HepG2 (cell line): ENCODE data around the gene BMP8B. TPM values are rescaled to one million over a fixed set of nuclear protein-coding genes. Genes with fewer than 3 reads are reported as not detected.

Experiments used
- ATAC-seq: fragments of 200-7000 bp; cut with Tn5 transposase; 3 replicates; pipeline ENCODE4 v1.9.1; 2020; ENCODE audit warnings: mild to moderate bottlenecking, moderate library complexity
- BruUV-seq: library from RNA; stranded (reverse); fragments of 400-500 nt; replicated peaks from 2 replicates; lab custom pipeline; 2021; lab: Mats Ljungman, UMichigan
- CTCF ChIA-PET: fragments of 300-600 bp; formaldehyde crosslinking; extraction: SDS; loops from one replicate; lab custom pipeline; 2021; ENCODE audit warnings: low total read pairs, inconsistent platforms, low intra/inter-chr PET ratio; lab: Yijun Ruan, JAX
- POLR2A ChIA-PET: fragments of 350-600 bp; sonication (Branson Sonifier 250); formaldehyde crosslinking; loops from one replicate; lab custom pipeline; 2020; ENCODE audit warnings: antibody characterized with exemption, inconsistent platforms; lab: Yijun Ruan, JAX
- DNase-seq: peaks from one replicate; pipeline ENCODE4 v3.0.0-alpha.2; 2015; ENCODE audit warnings: low spot score
- FAIRE-seq: peaks from 3 replicates; lab custom pipeline; 2011; peaks lifted over from hg19 to GRCh38; lab: Jason Lieb, UNC
- H2AFZ ChIP-seq: one replicate; pipeline ENCODE4 v1.6.1; 2011; ENCODE audit warnings: low read length, inconsistent platforms
- H3K27ac ChIP-seq: fragments of 300-600 bp; 3 replicates; pipeline ENCODE4 v1.8.0; 2011; ENCODE audit warnings: mixed run types, mild to moderate bottlenecking, mixed read lengths, low read length, inconsistent platforms; ENCODE audit not compliant: insufficient read depth; ENCODE audit errors: extremely low read length
- H3K27me3 ChIP-seq, 2 experiments: fragments of 200-600 bp in 1 of 2; 2 replicates in 1 of 2; 3 replicates in 1 of 2; pipeline versions ENCODE4 v1.6.0 to v1.8.0; 2011; ENCODE audit warnings: low read length in 2 of 2, mild to moderate bottlenecking in 2 of 2, moderate library complexity in 2 of 2, inconsistent platforms in 1 of 2; ENCODE audit not compliant: insufficient read depth in 2 of 2, control insufficient read depth in 1 of 2
- H3K36me3 ChIP-seq, 2 experiments: fragments of 200-600 bp in 1 of 2; replicated peaks in 1 of 2; 2 replicates in 1 of 2; 3 replicates in 1 of 2; pipeline versions ENCODE4 v1.5.1 to v1.8.0; 2011; ENCODE audit warnings: low read length in 2 of 2, inconsistent platforms in 1 of 2; ENCODE audit not compliant: insufficient read depth in 2 of 2, control insufficient read depth in 1 of 2
- H3K4me1 ChIP-seq: 2 replicates; pipeline ENCODE4 v1.5.1; 2012; ENCODE audit warnings: low read length, inconsistent platforms; ENCODE audit not compliant: insufficient read depth
- H3K4me2 ChIP-seq: 2 replicates; pipeline ENCODE4 v1.6.0; 2011; ENCODE audit warnings: low read depth, low read length, inconsistent platforms
- H3K4me3 ChIP-seq, 3 experiments: fragments of 200-600 bp in 1 of 3; sonication (generic), shearing (Covaris generic) in 1 of 3; replicated peaks in 1 of 3; 2 replicates each; pipeline ENCODE4 v1.5.1; 2011 to 2016; ENCODE audit warnings: low read length in 3 of 3, inconsistent platforms in 2 of 3, low read depth in 2 of 3, mild to moderate bottlenecking in 2 of 3, control low read depth in 1 of 3, mixed read lengths in 1 of 3; ENCODE audit not compliant: insufficient read depth in 1 of 3
- H3K79me2 ChIP-seq: one replicate; pipeline ENCODE4 v1.6.1; 2011; ENCODE audit warnings: low read length, inconsistent platforms; ENCODE audit not compliant: insufficient read depth
- H3K9ac ChIP-seq: 2 replicates; pipeline ENCODE4 v1.6.0; 2011; ENCODE audit warnings: mild to moderate bottlenecking, low read depth, low read length, inconsistent platforms; ENCODE audit not compliant: insufficient read depth
- H3K9me3 ChIP-seq: 2 replicates; pipeline ENCODE4 v1.5.1; 2012; ENCODE audit warnings: mild to moderate bottlenecking, low read length
- H4K20me1 ChIP-seq: 2 replicates; pipeline ENCODE4 v1.6.0; 2011; ENCODE audit warnings: inconsistent platforms, mild to moderate bottlenecking, low read length, moderate library complexity; ENCODE audit not compliant: insufficient read depth
- HNF1B ChIP-seq: sonication (generic); formaldehyde crosslinking; IDR thresholded peaks from 2 replicates; pipeline ENCODE4 v1.5.1; 2020; ENCODE audit warnings: mild to moderate bottlenecking, moderate library complexity, missing genetic modification reagents
- HNRNPK ChIP-seq: fragments of 200-400 bp; formaldehyde crosslinking; IDR thresholded peaks from 2 replicates; pipeline ENCODE4 v1.6.1; 2018; ENCODE audit warnings: low read length, low read depth, moderate library complexity, mild to moderate bottlenecking; ENCODE audit not compliant: poor library complexity, severe bottlenecking
- NCOA1 ChIP-seq: sonication (generic); formaldehyde crosslinking; IDR thresholded peaks from 2 replicates; pipeline ENCODE4 v1.9.0; 2021; ENCODE audit warnings: missing genetic modification reagents
- NFE2L2 ChIP-seq: fragments of 150-350 bp; IDR thresholded peaks from 2 replicates; pipeline ENCODE4 v1.6.1; 2014; ENCODE audit warnings: low read length
- NFYC ChIP-seq: IDR thresholded peaks from 2 replicates; pipeline ENCODE4 v1.6.1; 2016; ENCODE audit warnings: missing genetic modification reagents, missing compliant biosample characterization
- RELA ChIP-seq: sonication (generic); formaldehyde crosslinking; IDR thresholded peaks from 2 replicates; pipeline ENCODE4 v1.4.0; 2020; ENCODE audit warnings: missing genetic modification reagents
- ZNF234 ChIP-seq: sonication (generic); formaldehyde crosslinking; conservative IDR thresholded peaks from 2 replicates; pipeline ENCODE4 v1.5.1; 2020; ENCODE audit warnings: mild to moderate bottlenecking, missing genetic modification reagents
- WGBS: methylation state at CpG from one replicate; pipeline ENCODE4 v1.1.6; 2017; ENCODE audit warnings: low lambda C conversion rate; 5-methylcytosine and 5-hydroxymethylcytosine counted together
- in situ Hi-C: cut with HindIII; loops from 2 replicates; pipeline ENCODE4 v1.10.0; 2017; ENCODE audit warnings: low pct_unique_long_range_greater_than_20kb; ENCODE audit not compliant: extremely low pct_ligation_motif_present
- intact Hi-C: fragments of 100-400 bp; cut with micrococcal nuclease; formaldehyde crosslinking; loops from one replicate; pipeline ENCODE4 v1.10.0; 2022; ENCODE audit not compliant: unreplicated experiment
- polyA plus RNA-seq, 8 experiments: library from polyadenylated mRNA; depleted of rRNA in 3 of 8; stranded (reverse) in 7 of 8; unstranded in 1 of 8; fragments of >200 nt; fragmentation: Illumina TruSeq in 4 of 8; extraction: Trizol in 4 of 8; gene quantifications; 2 replicates each; pipeline versions ENCODE4 v1.2.1 to v1.2.3, GENCODE V29; 2011 to 2016; ENCODE audit warnings: low read depth in 4 of 8, missing spikeins in 1 of 8, mixed read lengths in 1 of 8; ENCODE audit not compliant: insufficient read depth in 1 of 8
- small RNA-seq, 3 experiments: library from RNA; depleted of rRNA; stranded (forward); fragments of <200 nt; gene quantifications; one replicate each; pipeline ENCODE3, GENCODE V24; 2012; ENCODE audit warnings: low read depth in 2 of 3, low replicate concordance in 1 of 3; ENCODE audit not compliant: insufficient read length in 3 of 3, insufficient read depth in 2 of 3
- total RNA-seq, 5 experiments: library from RNA; depleted of rRNA; stranded (reverse); fragments of >200 nt; fragmentation: Illumina TruSeq; extraction: Trizol; gene quantifications; 2 replicates each; pipeline ENCODE4 v1.2.3, GENCODE V29; 2016; ENCODE audit warnings: low read depth in 1 of 5

BMP8B gene
- total and polyA plus RNA-seq, 2 of the 13 experiments (the other 11 are each of a cell fraction or from before 2014, with no cell fraction given) = 0.29 to 0.41 TPM

GRCh38 chr1:39707506-39707905, 81.2 kb downstream of the BMP8B start:
- TF ChIP-seq HNF1B (no peak), NFE2L2 (no peak), NFYC (CRISPR knock-in tag) (no peak), RELA (CRISPR knock-in tag) (no peak), ZNF234 (CRISPR knock-in tag) (no peak), HNRNPK (no peak), NCOA1 (CRISPR knock-in tag) (no peak)
- BruUV-seq = no TSS peak
- DNase-seq (no peak), ATAC-seq (no peak), FAIRE-seq (no peak)
- Histone ChIP-seq H4K20me1 (no peaks in the 10 kb centered on the region), H3K79me2 (no peaks in the 10 kb centered on the region), H3K9ac (no peak overlapping the region), H3K4me1 (peaks cover 11% of the 10 kb centered on the region; the same call in 1 of the 2 replicates), H3K27me3 (0 out of 5 replicates have a peak, but pooled peaks cover 0 to under 1% of the 10 kb centered on the region in 2 experiments), H3K27ac (no peak overlapping the region), H2AFZ (no peak overlapping the region), H3K4me2 (no peak overlapping the region), H3K36me3 (no peaks in the 10 kb centered on the region), H3K4me3 (no peak overlapping the region), H3K9me3 (no peaks in the 10 kb centered on the region)
- WGBS = 85% methylated on average over 4 of the region's 4 CpGs
- in situ Hi-C loops (no loop called here), intact Hi-C loops (no loop called here)
- POLR2A ChIA-PET = no interaction called here
- CTCF ChIA-PET = no interaction called here

Small RNAs within 50 kb of the gene (small RNA-seq; reads per million reads assigned to genes)
- gene AL033527.1 = 0 reads per million in 3 experiments
- 0 reads per million in 3 experiments for gene RNU7-121P

Other genes with a start within 250 kb of the BMP8B start
- gene PABPC4, start 212.1 kb downstream of the BMP8B start, total RNA-seq (2016; rRNA removed; fragmentation: Illumina TruSeq; extraction: Trizol) = 111 and 117 TPM in 2 replicates
- gene PABPC4, start 212.1 kb downstream of the BMP8B start, polyA plus RNA-seq (2011; rRNA removed) = 74.9 and 85.0 TPM in 2 replicates
- gene HEYL, start 149.2 kb downstream of the BMP8B start, total RNA-seq (2016; rRNA removed; fragmentation: Illumina TruSeq; extraction: Trizol) = 0.04 TPM in 1 of 2 replicates, not detected in the other
- 0.03 TPM in 1 of 2 replicates, not detected in the other for gene HEYL, start 149.2 kb downstream of the BMP8B start, polyA plus RNA-seq (2011; rRNA removed)
- not detected in 2 replicates for gene NT5C1A, start 116.8 kb downstream of the BMP8B start, total RNA-seq (2016; rRNA removed; fragmentation: Illumina TruSeq; extraction: Trizol)
- not detected in 2 replicates for gene NT5C1A, start 116.8 kb downstream of the BMP8B start, polyA plus RNA-seq (2011; rRNA removed)
- gene HPCAL4, start 97.4 kb downstream of the BMP8B start, total RNA-seq (2016; rRNA removed; fragmentation: Illumina TruSeq; extraction: Trizol) = not detected in 2 replicates
- not detected in 2 replicates for gene HPCAL4, start 97.4 kb downstream of the BMP8B start, polyA plus RNA-seq (2011; rRNA removed)
- 15.3 and 20.9 TPM in 2 replicates for gene PPIE, start 50.0 kb downstream of the BMP8B start, total RNA-seq (2016; rRNA removed; fragmentation: Illumina TruSeq; extraction: Trizol)
- gene PPIE, start 50.0 kb downstream of the BMP8B start, polyA plus RNA-seq (2011; rRNA removed) = 24.2 and 26.3 TPM in 2 replicates
- gene OXCT2, start 17.5 kb downstream of the BMP8B start, total RNA-seq (2016; rRNA removed; fragmentation: Illumina TruSeq; extraction: Trizol) = 0.33 TPM in 1 of 2 replicates, not detected in the other
- gene OXCT2, start 17.5 kb downstream of the BMP8B start, polyA plus RNA-seq (2011; rRNA removed) = 0.21 and 0.26 TPM in 2 replicates
- 20.4 and 20.7 TPM in 2 replicates for gene TRIT1, start 94.6 kb upstream of the BMP8B start, total RNA-seq (2016; rRNA removed; fragmentation: Illumina TruSeq; extraction: Trizol)
- gene TRIT1, start 94.6 kb upstream of the BMP8B start, polyA plus RNA-seq (2011; rRNA removed) = 11.5 and 13.4 TPM in 2 replicates
- gene MYCL, start 113.1 kb upstream of the BMP8B start, total RNA-seq (2016; rRNA removed; fragmentation: Illumina TruSeq; extraction: Trizol) = 0.31 and 0.42 TPM in 2 replicates
- gene MYCL, start 113.1 kb upstream of the BMP8B start, polyA plus RNA-seq (2011; rRNA removed) = 1.7 and 2.1 TPM in 2 replicates
- not detected in 2 replicates for gene MFSD2A, start 166.3 kb upstream of the BMP8B start, total RNA-seq (2016; rRNA removed; fragmentation: Illumina TruSeq; extraction: Trizol)
- 0.05 and 0.08 TPM in 2 replicates for gene MFSD2A, start 166.3 kb upstream of the BMP8B start, polyA plus RNA-seq (2011; rRNA removed)